Liver (tissue), 9 donors: Measurements from ENCODE around the gene NOM1. TPM values are rescaled to one million over a fixed set of nuclear protein-coding genes. Genes with fewer than 3 reads are reported as not detected.

ENCODE experiments used
- DNase-seq: peaks from one replicate; pipeline ENCODE4 v3.0.0-alpha.2; 2017; ENCODE audit warnings: low spot score
- H3K27ac ChIP-seq, 2 donors: one replicate each; pipeline ENCODE4 v1.7.0; 2013; ENCODE audit warnings: inconsistent platforms in 2 of 2, low read length in 2 of 2, control low read depth in 1 of 2, low read depth in 1 of 2, mild to moderate bottlenecking in 1 of 2
- H3K27me3 ChIP-seq, 4 donors: one replicate each; pipeline versions ENCODE4 v1.6.1 to v1.7.0; 2013; ENCODE audit warnings: low read length in 3 of 4, inconsistent platforms in 1 of 4, mild to moderate bottlenecking in 1 of 4, moderate library complexity in 1 of 4; ENCODE audit not compliant: control insufficient read depth in 4 of 4, insufficient read depth in 4 of 4
- H3K36me3 ChIP-seq, 4 donors: one replicate each; pipeline versions ENCODE4 v1.6.1 to v1.7.0; 2013; ENCODE audit warnings: low read length in 3 of 4, mild to moderate bottlenecking in 3 of 4, low read depth in 1 of 4, moderate library complexity in 1 of 4; ENCODE audit not compliant: control insufficient read depth in 4 of 4, insufficient read depth in 3 of 4
- H3K4me1 ChIP-seq, 4 donors: one replicate each; pipeline versions ENCODE4 v1.6.1 to v1.7.0; 2013; ENCODE audit warnings: low read length in 3 of 4, mild to moderate bottlenecking in 3 of 4, moderate library complexity in 1 of 4; ENCODE audit not compliant: control insufficient read depth in 4 of 4, insufficient read depth in 4 of 4
- H3K4me3 ChIP-seq, 3 donors: one replicate each; pipeline versions ENCODE4 v1.6.1 to v1.7.0; 2013; ENCODE audit warnings: low read length in 3 of 3, control low read depth in 1 of 3, low read depth in 1 of 3, mild to moderate bottlenecking in 1 of 3
- H3K9ac ChIP-seq, 2 donors: one replicate each; pipeline ENCODE4 v1.7.0; 2013; ENCODE audit warnings: low read length in 2 of 2, mild to moderate bottlenecking in 2 of 2, moderate library complexity in 2 of 2, control low read depth in 1 of 2, low read depth in 1 of 2
- H3K9me3 ChIP-seq, 4 donors: one replicate each; pipeline versions ENCODE4 v1.6.1 to v1.7.0; 2013; ENCODE audit warnings: low read length in 3 of 4; ENCODE audit not compliant: control insufficient read depth in 4 of 4
- ATF3 ChIP-seq: IDR thresholded peaks from 2 replicates; pipeline ENCODE4 v1.6.1; 2016; ENCODE audit warnings: antibody characterized with exemption
- CTCF ChIP-seq: fragments of 150-350 bp; IDR thresholded peaks from 2 replicates; pipeline ENCODE4 v1.5.1; 2017; ENCODE audit warnings: improper control_type of control experiment, low read depth, low read length; ENCODE audit not compliant: missing input control
- EGR1 ChIP-seq, 2 donors: IDR thresholded peaks; 2 replicates each; pipeline ENCODE4 v1.6.1; 2016 to 2018; ENCODE audit warnings: antibody characterized with exemption in 2 of 2, low read depth in 2 of 2
- FOXA1 ChIP-seq: IDR thresholded peaks from 2 replicates; pipeline ENCODE4 v1.6.1; 2016; ENCODE audit warnings: antibody characterized with exemption
- FOXA2 ChIP-seq: IDR thresholded peaks from 2 replicates; pipeline ENCODE4 v1.6.1; 2016; ENCODE audit warnings: antibody characterized with exemption
- GABPA ChIP-seq, 2 donors: IDR thresholded peaks in 1 of 2; conservative IDR thresholded peaks in 1 of 2; 2 replicates each; pipeline ENCODE4 v1.6.1; 2016; ENCODE audit warnings: antibody characterized with exemption in 2 of 2, mild to moderate bottlenecking in 1 of 2, moderate library complexity in 1 of 2
- HNF4A ChIP-seq, 2 donors: conservative IDR thresholded peaks; 2 replicates each; pipeline ENCODE4 v1.6.1; 2016; ENCODE audit warnings: antibody characterized with exemption in 2 of 2, mild to moderate bottlenecking in 2 of 2
- HNF4G ChIP-seq: IDR thresholded peaks from 2 replicates; pipeline ENCODE4 v1.6.1; 2016; ENCODE audit warnings: antibody characterized with exemption
- JUND ChIP-seq, 2 donors: IDR thresholded peaks; 2 replicates each; pipeline ENCODE4 v1.6.1; 2016; ENCODE audit warnings: antibody characterized with exemption in 2 of 2
- NR2F2 ChIP-seq: IDR thresholded peaks from 2 replicates; pipeline ENCODE4 v1.6.1; 2016; ENCODE audit warnings: antibody characterized with exemption
- RAD21 ChIP-seq, 2 donors: IDR thresholded peaks; 2 replicates each; pipeline ENCODE4 v1.6.1; 2016; ENCODE audit warnings: antibody characterized with exemption in 2 of 2, mild to moderate bottlenecking in 2 of 2
- REST ChIP-seq: IDR thresholded peaks from 2 replicates; pipeline ENCODE4 v1.6.1; 2016; ENCODE audit warnings: antibody characterized with exemption, mild to moderate bottlenecking
- RXRA ChIP-seq, 2 donors: IDR thresholded peaks; 2 replicates each; pipeline ENCODE4 v1.6.1; 2017 to 2018; ENCODE audit warnings: antibody characterized with exemption in 2 of 2, mild to moderate bottlenecking in 1 of 2
- SP1 ChIP-seq: IDR thresholded peaks from 2 replicates; pipeline ENCODE4 v1.6.1; 2018; ENCODE audit warnings: antibody characterized with exemption, mild to moderate bottlenecking
- TAF1 ChIP-seq: conservative IDR thresholded peaks from 2 replicates; pipeline ENCODE4 v1.6.1; 2016; ENCODE audit warnings: antibody characterized with exemption, mild to moderate bottlenecking
- YY1 ChIP-seq: IDR thresholded peaks from 2 replicates; pipeline ENCODE4 v1.6.1; 2016; ENCODE audit warnings: antibody characterized with exemption, mild to moderate bottlenecking
- ZBTB33 ChIP-seq: IDR thresholded peaks from 2 replicates; pipeline ENCODE4 v1.6.1; 2016; ENCODE audit warnings: antibody characterized with exemption
- WGBS: extraction: QIAGEN DNeasy Blood & Tissue Kit; methylation state at CpG from one replicate; pipeline ENCODE4 v1.1.7; 2013; 5-methylcytosine and 5-hydroxymethylcytosine counted together
- polyA plus RNA-seq, 2 donors: library from polyadenylated mRNA; stranded (reverse) in 1 of 2; unstranded in 1 of 2; fragments of 200-250 nt in 1 of 2; fragments of >200 nt in 1 of 2; fragmentation: Nextera tagmentation in 1 of 2; extraction: Ambion mirVana in 1 of 2; gene quantifications; one replicate each; pipeline versions ENCODE4 v1.2.1 to v1.2.3, GENCODE V29; 2013 to 2015
- total RNA-seq, 2 donors: library from RNA; depleted of rRNA; stranded (reverse); fragments of >200 nt; gene quantifications; one replicate each; pipeline ENCODE4 v1.2.3, GENCODE V29; 2014
- donor health status: healthy.
- donor health status: healthy.
- donor health status: healthy.
- donor health status: healthy.
- donor health status: healthy.

NOM1 gene
- total and polyA plus RNA-seq, 4 donors: 4.0 to 11.4 (median 6.2) TPM

- Histone ChIP-seq H3K9me3 (peaks cover 0 to 3% (median 0%) of the 10 kb centered on the region in 4 donors), H3K27me3 (peaks cover 0 to 3% (median 0%) of the 10 kb centered on the region in 4 donors), H3K27ac (no peak overlapping the region), H3K36me3 (no peaks in the 10 kb centered on the region), H3K9ac (no peak overlapping the region), H3K4me3 (no peak overlapping the region), H3K4me1 (peaks cover 0 to 4% (median 2%) of the 10 kb centered on the region in 4 donors)
- 59% methylated on average over 9 of the region's 9 CpGs for WGBS
- TF ChIP-seq HNF4G (no peak), EGR1 (IDR thresholded peaks at IDR 0.05; ENCODE audit: low read depth in 2 of 2) (no peak), ATF3 (no peak), RXRA (IDR thresholded peaks at IDR 0.05) (no peak), FOXA1 (no peak), YY1 (no peak), SP1 (no peak), ZBTB33 (no peak), JUND (IDR thresholded peaks at IDR 0.05) (no peak), TAF1 (no peak), CTCF (no peak), NR2F2 (no peak), FOXA2 (no peak), GABPA (IDR thresholded peaks at IDR 0.05 in 1 of 2, conservative IDR thresholded peaks at IDR 0.05 in 1 of 2) (no peak), RAD21 (IDR thresholded peaks at IDR 0.05) (no peak), REST (no peak), HNF4A (conservative IDR thresholded peaks at IDR 0.05) (no peak)
- DNase-seq: no peak
Measured at GRCh38 chr7:156944876-156945275, 4.6 kb upstream of the NOM1 start.
